ENCODE data around the gene MORC1. TPM values are rescaled to one million over a fixed set of nuclear protein-coding genes. Genes with fewer than 3 reads are reported as not detected.

MORC1 gene
- total and polyA plus RNA-seq, 2 experiments from 2014 or later = not detected

GRCh38 chr3:109109574-109109973, 8.4 kb downstream of the MORC1 start:
- H3K27ac ChIP-seq = no peak overlapping the region
- no peaks in the 10 kb centered on the region for H3K9me3 ChIP-seq (ENCODE audit: low read depth)
- no peak for DNase-seq (ENCODE audit: low read depth in 1 of 2, low spot score in 1 of 2)
- H3K4me3 ChIP-seq = no peak overlapping the region
- H3K27me3 ChIP-seq = no peaks in the 10 kb centered on the region
- no peak for TF ChIP-seq CTCF (IDR thresholded peaks at IDR 0.05; ENCODE audit: low read depth, low read length)
- no peaks in the 10 kb centered on the region for H3K36me3 ChIP-seq
- no peaks in the 10 kb centered on the region for H3K4me1 ChIP-seq (ENCODE audit: low read depth)

GRCh38 chr3:109098079-109098644, 19.8 kb downstream of the MORC1 start:
- H3K4me1 ChIP-seq (ENCODE audit: low read depth) = no peaks in the 10 kb centered on the region
- H3K9me3 ChIP-seq (ENCODE audit: low read depth) = no peaks in the 10 kb centered on the region
- no peak overlapping the region for H3K27ac ChIP-seq
- no peaks in the 10 kb centered on the region for H3K36me3 ChIP-seq
- no peaks in the 10 kb centered on the region for H3K27me3 ChIP-seq
- no peak overlapping the region for H3K4me3 ChIP-seq
- no peak for TF ChIP-seq CTCF (IDR thresholded peaks at IDR 0.05; ENCODE audit: low read depth, low read length)
- DNase-seq (ENCODE audit: low read depth in 1 of 2, low spot score in 1 of 2) = peak in 1 of 2 donors; percentile 19

GRCh38 chr3:109095166-109095565, 22.8 kb downstream of the MORC1 start:
- Histone ChIP-seq H3K4me3 (no peak overlapping the region), H3K27me3 (no peaks in the 10 kb centered on the region), H3K4me1 (ENCODE audit: low read depth) (no peaks in the 10 kb centered on the region), H3K36me3 (no peaks in the 10 kb centered on the region), H3K27ac (no peak overlapping the region), H3K9me3 (ENCODE audit: low read depth) (no peaks in the 10 kb centered on the region)
- TF ChIP-seq CTCF (IDR thresholded peaks at IDR 0.05; ENCODE audit: low read depth, low read length) = no peak
- no peak for DNase-seq (ENCODE audit: low read depth in 1 of 2, low spot score in 1 of 2)

GRCh38 chr3:109093561-109093960, 24.4 kb downstream of the MORC1 start:
- no peaks in the 10 kb centered on the region for H3K9me3 ChIP-seq (ENCODE audit: low read depth)
- H3K4me1 ChIP-seq (ENCODE audit: low read depth) = no peaks in the 10 kb centered on the region
- no peak for DNase-seq (ENCODE audit: low read depth in 1 of 2, low spot score in 1 of 2)
- H3K36me3 ChIP-seq = no peaks in the 10 kb centered on the region
- no peaks in the 10 kb centered on the region for H3K27me3 ChIP-seq
- H3K4me3 ChIP-seq = no peak overlapping the region
- no peak for TF ChIP-seq CTCF (IDR thresholded peaks at IDR 0.05; ENCODE audit: low read depth, low read length)
- H3K27ac ChIP-seq = no peak overlapping the region

- TF ChIP-seq CTCF (IDR thresholded peaks at IDR 0.05; ENCODE audit: low read depth, low read length) = no peak
- no peak overlapping the region for H3K27ac ChIP-seq
- no peak for DNase-seq (ENCODE audit: low read depth in 1 of 2, low spot score in 1 of 2)
- peaks cover 2% of the 10 kb centered on the region for H3K27me3 ChIP-seq
- no peaks in the 10 kb centered on the region for H3K4me1 ChIP-seq (ENCODE audit: low read depth)
- H3K4me3 ChIP-seq = no peak overlapping the region
- no peaks in the 10 kb centered on the region for H3K9me3 ChIP-seq (ENCODE audit: low read depth)
- H3K36me3 ChIP-seq = no peaks in the 10 kb centered on the region
Measured at GRCh38 chr3:109091846-109092245, 26.1 kb downstream of the MORC1 start.

All from cardiac muscle cell (in vitro differentiated cells and primary cell).